T-cell (primary cell): ENCODE results near the gene ZNF429. TPM values are rescaled to one million over a fixed set of nuclear protein-coding genes. Genes with fewer than 3 reads are reported as not detected.
A peak's percentile ranks its signal among the peaks of the same experiment; 100 is the strongest.
"Not testable (repeated sequence)": the region's sequence is repeated elsewhere in the genome, so short reads cannot be mapped to it uniquely, and the experiment has no call there.

Experiments used
- ATAC-seq, 4 experiments: fragments of 200-7000 bp in 3 of 4; fragments of 150-1000 bp in 1 of 4; cut with Tn5 transposase; replicated peaks in 1 of 4; 1 replicate in 3 of 4; 2 replicates in 1 of 4; pipeline ENCODE4 v1.10.0; 2021; ENCODE audit warnings: moderate library complexity in 3 of 4, mild to moderate bottlenecking in 2 of 4, moderate number of reproducible peaks in 1 of 4
- CTCF ChIA-PET, 2 donors: fragments of 300-600 bp; sonication (Branson Sonifier 250); formaldehyde crosslinking; loops; one replicate each; lab custom pipeline; 2022; ENCODE audit warnings: antibody characterized with exemption in 2 of 2; lab: Charles Lee
- POLR2A ChIA-PET, 2 donors: fragments of 300-600 bp; sonication (Branson Sonifier 250); formaldehyde crosslinking; loops; one replicate each; lab custom pipeline; 2022; ENCODE audit warnings: antibody characterized with exemption in 2 of 2; lab: Charles Lee
- DNase-seq, 35 experiments: peaks; one replicate each; pipeline versions ENCODE4 v3.0.0 to v3.0.0-alpha.2; 2013 to 2023
- H3K27ac ChIP-seq: one replicate; pipeline ENCODE4 v1.5.1; 2013; ENCODE audit warnings: low read length
- H3K27me3 ChIP-seq, 2 experiments: replicated peaks in 1 of 2; 1 replicate in 1 of 2; 2 replicates in 1 of 2; pipeline versions ENCODE4 v1.6.1 to v1.7.0; 2013; ENCODE audit warnings: low read length in 1 of 2, mixed read lengths in 1 of 2; ENCODE audit not compliant: control insufficient read depth in 2 of 2, insufficient read depth in 2 of 2; ENCODE audit errors: extremely low read depth in 1 of 2
- H3K36me3 ChIP-seq, 2 donors: 1 replicate in 1 of 2; 2 replicates in 1 of 2; pipeline versions ENCODE4 v1.6.1 to v1.7.0; 2013; ENCODE audit warnings: low read length in 1 of 2; ENCODE audit not compliant: control insufficient read depth in 2 of 2, insufficient read depth in 1 of 2; ENCODE audit errors: extremely low read depth in 1 of 2
- H3K4me1 ChIP-seq, 2 experiments: 1 replicate in 1 of 2; 2 replicates in 1 of 2; pipeline versions ENCODE4 v1.6.1 to v1.7.0; 2013; ENCODE audit warnings: low read length in 2 of 2, mixed read lengths in 1 of 2; ENCODE audit not compliant: insufficient read depth in 2 of 2, control insufficient read depth in 1 of 2; ENCODE audit errors: extremely low read depth in 1 of 2
- H3K4me3 ChIP-seq, 2 donors: 1 replicate in 1 of 2; 2 replicates in 1 of 2; pipeline versions ENCODE4 v1.5.1 to v1.7.0; 2013; ENCODE audit warnings: mild to moderate bottlenecking in 2 of 2, low read length in 1 of 2, moderate library complexity in 1 of 2; ENCODE audit not compliant: control insufficient read depth in 1 of 2; ENCODE audit errors: extremely low read depth in 1 of 2
- H3K9me3 ChIP-seq: 2 replicates; pipeline ENCODE4 v1.7.0; 2013
- H3K27ac Mint-ChIP-seq, 2 donors: one replicate each; pipeline ENCODE4 v1.8.0; 2020 to 2021; ENCODE audit warnings: mild to moderate bottlenecking in 2 of 2, mixed read lengths in 2 of 2
- H3K27me3 Mint-ChIP-seq, 2 donors: one replicate each; pipeline ENCODE4 v1.8.0; 2021 to 2022; ENCODE audit warnings: mixed read lengths in 2 of 2
- H3K36me3 Mint-ChIP-seq: one replicate; pipeline ENCODE4 v1.8.0; 2021; ENCODE audit warnings: mixed read lengths
- H3K4me1 Mint-ChIP-seq, 3 donors: one replicate each; pipeline ENCODE4 v1.8.0; 2020 to 2022; ENCODE audit warnings: mixed read lengths in 3 of 3, mild to moderate bottlenecking in 1 of 3
- H3K4me3 Mint-ChIP-seq, 3 donors: one replicate each; pipeline ENCODE4 v1.8.0; 2020 to 2022; ENCODE audit warnings: mild to moderate bottlenecking in 3 of 3, mixed read lengths in 3 of 3, moderate library complexity in 3 of 3
- H3K9me3 Mint-ChIP-seq, 3 donors: one replicate each; pipeline ENCODE4 v1.8.0; 2020 to 2022; ENCODE audit warnings: mixed read lengths in 3 of 3
- WGBS: methylation state at CpG from one replicate; pipeline ENCODE4 v1.1.5; 2013; ENCODE audit warnings: missing lambda C conversion rate; ENCODE audit not compliant: insufficient coverage; 5-methylcytosine and 5-hydroxymethylcytosine counted together
- total RNA-seq, 35 experiments: library from RNA in 6 of 35; stranded (reverse) in 6 of 35; fragments of 120-200 nt in 1 of 35; gene quantifications; one replicate each; pipeline versions ENCODE4 v1.2.1 to v1.2.4 and lab custom pipeline; 2013 to 2026

ZNF429 gene
- total RNA-seq, 5 donors from 2014 or later (not counting 1 experiment from before 2014, with no cell fraction given) = 14.6 to 26.8 (median 24.3) TPM

DNA sequence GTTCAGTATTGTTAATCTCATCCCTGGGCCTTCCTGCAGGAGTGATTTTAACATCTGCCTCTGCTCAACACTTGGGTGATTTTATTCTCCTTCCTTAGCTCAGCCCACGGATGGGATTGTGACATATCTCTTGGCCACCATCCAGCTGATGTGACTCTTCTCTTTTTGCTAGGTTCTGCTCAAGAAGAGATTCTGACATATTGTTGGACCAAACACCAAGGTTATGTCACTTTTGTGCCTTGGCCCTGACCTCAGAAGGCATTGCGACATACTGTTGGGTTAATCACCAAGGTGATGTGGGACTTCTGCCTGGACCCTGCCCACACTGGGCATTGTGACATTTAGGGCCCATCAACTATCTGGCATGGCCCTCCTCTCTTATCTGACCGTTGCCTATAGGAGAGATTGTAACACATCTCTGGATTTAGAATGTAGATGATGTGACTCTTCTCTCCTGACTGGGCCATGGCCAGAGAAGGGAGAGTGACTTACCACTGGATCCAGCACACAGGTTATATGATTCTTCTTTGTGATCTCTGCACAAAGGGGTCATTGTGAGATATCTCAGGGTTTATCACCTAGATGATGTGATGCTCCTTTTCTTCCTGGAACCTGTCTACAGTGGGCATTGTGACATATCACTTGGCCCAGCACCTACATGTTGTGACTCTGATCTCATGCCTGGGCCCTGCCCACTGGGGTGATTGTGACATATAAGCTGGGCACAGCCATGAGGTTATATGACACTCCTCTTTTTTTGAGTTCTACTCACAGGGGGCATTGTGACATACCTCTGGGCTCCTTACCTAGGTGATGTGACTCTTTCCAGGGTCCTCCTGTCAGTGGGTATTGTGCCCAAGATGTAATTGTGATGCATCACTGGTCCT is 88.8 kb downstream of the ZNF429 start:
- no peak overlapping the region for H3K27ac Mint-ChIP-seq
- ATAC-seq (no peak), DNase-seq (peak in 10 of 35 experiments; percentile 10 to 48 (median 28))
- Histone ChIP-seq H3K4me3 (no peak overlapping the region), H3K27me3 (no peaks in the 10 kb centered on the region), H3K36me3 (no peaks in the 10 kb centered on the region), H3K9me3 (no peaks in the 10 kb centered on the region), H3K4me1 (no peaks in the 10 kb centered on the region), H3K27ac (no peak overlapping the region)
- no peaks in the 10 kb centered on the region for H3K9me3 Mint-ChIP-seq
- H3K36me3 Mint-ChIP-seq = no peaks in the 10 kb centered on the region
- 13% methylated on average over 1 of the region's 3 CpGs for whole genome bisulfite sequencing
- peaks cover 0 to 6% (median 0%) of the 10 kb centered on the region in 3 donors for H3K4me1 Mint-ChIP-seq
- H3K4me3 Mint-ChIP-seq = no peak overlapping the region
- peaks cover 0 to 3% of the 10 kb centered on the region in 2 donors for H3K27me3 Mint-ChIP-seq
- ChIA-PET CTCF (no interaction called here), POLR2A (no interaction called here)

- H3K36me3 Mint-ChIP-seq = no peaks in the 10 kb centered on the region
- H3K36me3 ChIP-seq = no peaks in the 10 kb centered on the region
- peaks cover 0 to 6% (median 0%) of the 10 kb centered on the region in 3 donors for H3K4me1 Mint-ChIP-seq
- H3K27ac ChIP-seq = no peak overlapping the region
- DNase-seq = no peak
- no peaks in the 10 kb centered on the region for H3K27me3 ChIP-seq
- no peaks in the 10 kb centered on the region for H3K9me3 ChIP-seq
- H3K4me3 Mint-ChIP-seq = no peak overlapping the region
- no peak overlapping the region for H3K4me3 ChIP-seq
- POLR2A ChIA-PET = no interaction called here
- no peaks in the 10 kb centered on the region for H3K9me3 Mint-ChIP-seq
- no peak for ATAC-seq
- H3K27ac Mint-ChIP-seq = no peak overlapping the region
- CTCF ChIA-PET = no interaction called here
- H3K4me1 ChIP-seq = no peaks in the 10 kb centered on the region
- 58% methylated on average over 4 of the region's 4 CpGs for WGBS
- peaks cover 0 to 3% of the 10 kb centered on the region in 2 donors for H3K27me3 Mint-ChIP-seq
These were observed 89.8 kb downstream of the ZNF429 start for GRCh38 chr19:21595185-21595584.

- Histone ChIP-seq H3K4me1 (peaks cover 12 to 20% of the 10 kb centered on the region in 2 experiments), H3K27me3 (peaks cover 0 to 2% of the 10 kb centered on the region in 2 experiments), H3K4me3 (no peak overlapping the region), H3K27ac (no peak overlapping the region), H3K9me3 (no peaks in the 10 kb centered on the region), H3K36me3 (no peaks in the 10 kb centered on the region)
- H3K9me3 Mint-ChIP-seq = no peaks in the 10 kb centered on the region
- no CpG with 5 or more reads among the region's 1 CpG for WGBS
- H3K27me3 Mint-ChIP-seq = no peaks in the 10 kb centered on the region
- H3K4me1 Mint-ChIP-seq = peaks cover 22 to 28% (median 23%) of the 10 kb centered on the region in 3 donors
- CTCF ChIA-PET = no interaction called here
- no peak for DNase-seq
- POLR2A ChIA-PET = no interaction called here
- H3K36me3 Mint-ChIP-seq = no peaks in the 10 kb centered on the region
- no peak overlapping the region for H3K4me3 Mint-ChIP-seq
- no peak overlapping the region for H3K27ac Mint-ChIP-seq
- no peak for ATAC-seq
These were observed 96.8 kb downstream of the ZNF429 start for GRCh38 chr19:21602082-21602658.

DNA sequence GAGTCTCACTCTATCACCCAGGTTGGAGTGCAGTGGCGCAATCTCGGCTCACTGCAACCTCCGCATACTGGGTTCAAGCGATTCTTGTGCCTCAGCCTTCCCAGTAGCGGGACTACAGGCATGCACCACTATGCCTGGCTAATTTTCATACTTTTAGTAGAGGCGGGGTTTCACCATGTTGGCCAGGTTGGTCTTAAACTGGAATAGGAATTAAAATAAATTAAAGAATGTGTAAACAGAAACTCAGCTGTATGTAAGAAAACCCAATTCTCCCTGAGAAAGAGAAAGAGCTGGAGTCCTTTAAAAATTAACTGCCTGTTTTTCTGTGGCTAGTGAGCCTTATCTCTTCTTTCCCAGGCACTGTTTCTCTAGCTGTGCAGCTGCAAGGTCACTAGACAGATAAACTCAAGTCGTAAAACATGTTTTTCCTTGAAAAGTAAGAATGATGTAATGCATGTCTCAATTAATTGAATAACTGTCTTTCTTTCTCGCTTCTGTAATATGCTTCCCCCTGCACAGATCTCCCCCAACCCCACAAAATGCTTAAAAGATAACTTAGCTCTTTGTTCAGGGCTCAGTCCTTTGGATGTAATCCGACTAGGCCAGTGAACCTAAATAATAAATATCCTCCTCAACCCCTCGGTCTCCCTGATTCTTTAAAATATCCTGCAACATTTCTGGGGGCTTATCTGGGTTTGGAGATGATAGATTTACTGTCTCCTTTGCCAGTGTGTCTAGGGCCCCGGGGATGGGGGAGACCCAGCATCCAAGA is 97.4 kb downstream of the ZNF429 start:
- H3K9me3 Mint-ChIP-seq, H3K27me3 Mint-ChIP-seq, H3K36me3 ChIP-seq, H3K27ac ChIP-seq, ATAC-seq, H3K27me3 ChIP-seq, H3K36me3 Mint-ChIP-seq, H3K9me3 ChIP-seq, H3K4me3 ChIP-seq, CTCF ChIA-PET, POLR2A ChIA-PET, DNase-seq: not testable (repeated sequence)
- peaks cover 12 to 20% of the 10 kb centered on the region in 2 experiments for H3K4me1 ChIP-seq
- H3K4me1 Mint-ChIP-seq = peaks cover 22 to 28% (median 23%) of the 10 kb centered on the region in 3 donors
- peak overlapping the region in 2 of 3 donors; percentile 91 to 93 for H3K4me3 Mint-ChIP-seq
- peak overlapping the region in 1 of 2 donors; percentile 2 for H3K27ac Mint-ChIP-seq
- WGBS = 93% methylated on average over 6 of the region's 11 CpGs

- ChIA-PET CTCF (interaction anchor here in 1 of 2 donors (1.2 kb wide), 1 partner anchor 120 kb away, joined by 3 read pairs; no protein-coding TSS in a partner anchor), POLR2A (no interaction called here)
- no peak for DNase-seq
- WGBS = 73% methylated on average over 8 of the region's 8 CpGs
- Mint-ChIP-seq H3K4me3 (peak overlapping the region; percentile 86 to 93 (median 91)), H3K27ac (peak overlapping the region; percentile 94 to 95), H3K36me3 (no peaks in the 10 kb centered on the region), H3K4me1 (peaks cover 22 to 28% (median 23%) of the 10 kb centered on the region in 3 donors), H3K27me3 (no peaks in the 10 kb centered on the region), H3K9me3 (no peaks in the 10 kb centered on the region)
- Histone ChIP-seq H3K4me3 (peak overlapping the region; percentile 38 to 46), H3K9me3 (no peaks in the 10 kb centered on the region), H3K36me3 (no peaks in the 10 kb centered on the region), H3K4me1 (peaks cover 12 to 20% of the 10 kb centered on the region in 2 experiments), H3K27ac (no peak overlapping the region), H3K27me3 (peaks cover 0 to 2% of the 10 kb centered on the region in 2 experiments)
- peak; percentile 27 to 44 (median 30) for ATAC-seq
These were observed 98.2 kb downstream of the ZNF429 start for GRCh38 chr19:21603431-21604231.
